Lower leg skin (tissue), 3 donors: Measurements from ENCODE around the gene ERH.

ENCODE experiments used
- CTCF ChIP-seq, 3 donors: fragments of 450-650 bp; IDR thresholded peaks; one replicate each; pipeline ENCODE4 v1.5.1; 2016; ENCODE audit warnings: antibody characterized with exemption in 3 of 3, mild to moderate bottlenecking in 3 of 3, moderate library complexity in 2 of 3
- POLR2A ChIP-seq, 2 donors: fragments of 450-650 bp; IDR thresholded peaks; one replicate each; pipeline ENCODE4 v1.6.1; 2016 to 2017; ENCODE audit warnings: antibody characterized with exemption in 2 of 2, mild to moderate bottlenecking in 1 of 2, moderate library complexity in 1 of 2

DNA sequence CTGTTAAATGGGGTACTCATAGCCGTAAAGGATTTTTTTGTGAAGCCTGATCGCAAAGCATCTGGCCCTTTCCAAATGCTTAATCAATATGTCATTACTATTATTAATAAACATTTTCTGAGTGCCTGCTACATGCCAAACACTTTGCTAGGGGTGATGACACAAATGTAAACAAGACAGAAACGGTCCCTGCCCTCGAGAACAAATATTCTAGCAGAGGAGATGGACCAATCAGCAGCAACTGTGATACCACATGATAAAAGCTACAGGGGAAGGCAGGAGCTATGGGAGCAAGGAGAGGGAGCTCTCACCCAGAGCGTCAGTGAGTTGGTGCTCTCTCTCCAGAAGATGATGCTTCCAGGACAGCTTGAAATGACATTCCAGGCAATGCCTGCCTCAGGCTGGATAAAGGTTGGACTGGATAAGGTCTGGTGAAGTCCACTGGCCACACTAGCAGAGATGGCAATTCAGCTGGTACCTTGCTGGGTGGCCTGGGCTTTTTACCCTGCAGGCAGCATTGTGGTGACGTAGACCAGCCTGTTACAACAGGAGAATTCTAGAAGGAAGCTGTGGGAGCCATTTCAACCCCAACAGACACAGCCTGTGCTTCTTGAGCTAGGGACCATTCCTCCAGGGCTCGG, 41.1 kb downstream of the ERH start:
- no peak for TF ChIP-seq POLR2A (IDR thresholded peaks at IDR 0.05)
- no peak for TF ChIP-seq CTCF (IDR thresholded peaks at IDR 0.05)
